HG03064 (cell line): ENCODE results near the gene FARP1.
A peak's percentile ranks its signal among the peaks of the same experiment; 100 is the strongest.

Experiments
- ATAC-seq: cut with Tn5 transposase; IDR thresholded peaks from one replicate; pipeline ENCODE4 v1.9.1; 2021; ENCODE audit warnings: low read depth; ENCODE audit not compliant: unreplicated experiment

The FARP1 gene

GRCh38 chr13:98134901-98135300 is 8.0 kb upstream of the FARP1 start:
- ATAC-seq, result no peak

- no peak for ATAC-seq
These were observed 1.8 kb upstream of the FARP1 start for GRCh38 chr13:98141091-98141490.

GRCh38 chr13:98141509-98142379 is 1.1 kb upstream of the FARP1 start:
- no peak for ATAC-seq

GRCh38 chr13:98143157-98143553 is 261 bp downstream of the FARP1 start:
- peak; percentile 24 for ATAC-seq

GRCh38 chr13:98143601-98144026 is 720 bp downstream of the FARP1 start:
- ATAC-seq, result peak; percentile 12

GRCh38 chr13:98144027-98144741 is 1.3 kb downstream of the FARP1 start:
- no peak for ATAC-seq

GRCh38 chr13:98144801-98145350 is 2.0 kb downstream of the FARP1 start:
- ATAC-seq, result no peak

- ATAC-seq, result no peak
These were observed 4.6 kb downstream of the FARP1 start for GRCh38 chr13:98147521-98147920.

GRCh38 chr13:98150832-98151479 is 8.1 kb downstream of the FARP1 start:
- no peak for ATAC-seq

GRCh38 chr13:98155475-98156109 is 12.7 kb downstream of the FARP1 start:
- ATAC-seq, result no peak

- no peak for ATAC-seq
These were observed 13.4 kb downstream of the FARP1 start for GRCh38 chr13:98156259-98156658.

- ATAC-seq, result no peak
These were observed 14.3 kb downstream of the FARP1 start for GRCh38 chr13:98157188-98157587.

- no peak for ATAC-seq
These were observed 14.7 kb downstream of the FARP1 start for GRCh38 chr13:98157609-98158008.

GRCh38 chr13:98158172-98158899 is 15.4 kb downstream of the FARP1 start:
- no peak for ATAC-seq

GRCh38 chr13:98162935-98163334 is 20.0 kb downstream of the FARP1 start:
- no peak for ATAC-seq

- ATAC-seq, result no peak
These were observed 26.4 kb downstream of the FARP1 start for GRCh38 chr13:98169331-98169730.

- ATAC-seq, result no peak
These were observed 29.2 kb downstream of the FARP1 start for GRCh38 chr13:98171900-98172589.

- no peak for ATAC-seq
These were observed 29.9 kb downstream of the FARP1 start for GRCh38 chr13:98172590-98173422.
